Measurements from ENCODE around the gene FBXO7. TPM values are rescaled to one million over a fixed set of nuclear protein-coding genes. Genes with fewer than 3 reads are reported as not detected.

FBXO7 gene
- total RNA-seq, 1 donor from 2014 or later = 93.8 TPM

- no peaks in the 10 kb centered on the region for H3K36me3 Mint-ChIP-seq (ENCODE audit: low read depth, unreplicated experiment)
- H3K9me3 Mint-ChIP-seq (ENCODE audit: unreplicated experiment) = no peaks in the 10 kb centered on the region
- no peak overlapping the region for H3K4me3 Mint-ChIP-seq (ENCODE audit: unreplicated experiment)
- no peaks in the 10 kb centered on the region for H3K4me1 Mint-ChIP-seq (ENCODE audit: unreplicated experiment)
- no peaks in the 10 kb centered on the region for H3K27me3 Mint-ChIP-seq (ENCODE audit: unreplicated experiment)
- TF ChIP-seq CTCF (IDR thresholded peaks at IDR 0.05; ENCODE audit: unreplicated experiment) = no peak
- no peak for DNase-seq (ENCODE audit: low spot score)
- H3K27ac Mint-ChIP-seq (ENCODE audit: unreplicated experiment) = no peak overlapping the region
These were observed 8.1 kb upstream of the FBXO7 start for GRCh38 chr22:32466496-32466895.

DNA sequence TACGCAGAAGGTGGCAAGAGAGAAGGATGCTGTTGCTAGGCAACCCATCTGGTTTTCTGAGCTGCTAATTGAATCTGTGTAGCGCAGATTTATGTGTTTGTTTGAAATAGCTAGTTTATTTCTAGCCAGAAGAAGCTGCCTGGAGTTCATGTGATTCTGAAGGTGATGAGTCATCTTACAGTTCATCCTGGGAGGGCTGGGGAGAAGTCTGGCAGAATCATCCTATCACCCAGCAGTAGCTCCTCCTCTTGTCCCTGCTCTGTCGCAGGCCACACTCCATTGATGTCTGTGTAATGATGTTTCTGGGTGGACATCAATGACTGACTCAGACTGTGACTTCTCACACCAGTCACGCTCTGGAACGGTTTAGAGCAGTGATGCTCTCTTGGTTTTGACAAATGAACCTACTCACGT, 4.8 kb upstream of the FBXO7 start:
- TF ChIP-seq CTCF (IDR thresholded peaks at IDR 0.05; ENCODE audit: unreplicated experiment) = no peak
- peaks cover 4% of the 10 kb centered on the region for H3K4me1 Mint-ChIP-seq (ENCODE audit: unreplicated experiment)
- no peaks in the 10 kb centered on the region for H3K9me3 Mint-ChIP-seq (ENCODE audit: unreplicated experiment)
- H3K36me3 Mint-ChIP-seq (ENCODE audit: low read depth, unreplicated experiment) = no peaks in the 10 kb centered on the region
- no peak overlapping the region for H3K4me3 Mint-ChIP-seq (ENCODE audit: unreplicated experiment)
- no peak for DNase-seq (ENCODE audit: low spot score)
- H3K27me3 Mint-ChIP-seq (ENCODE audit: unreplicated experiment) = peaks cover 2% of the 10 kb centered on the region
- no peak overlapping the region for H3K27ac Mint-ChIP-seq (ENCODE audit: unreplicated experiment)

GRCh38 chr22:32473388-32473952, 1.1 kb upstream of the FBXO7 start:
- Mint-ChIP-seq H3K4me1 (ENCODE audit: unreplicated experiment) (peaks cover 6% of the 10 kb centered on the region), H3K9me3 (ENCODE audit: unreplicated experiment) (no peaks in the 10 kb centered on the region), H3K27me3 (ENCODE audit: unreplicated experiment) (peaks cover 6% of the 10 kb centered on the region), H3K36me3 (ENCODE audit: low read depth, unreplicated experiment) (no peaks in the 10 kb centered on the region), H3K4me3 (ENCODE audit: unreplicated experiment) (peak overlapping the region; percentile 43), H3K27ac (ENCODE audit: unreplicated experiment) (no peak overlapping the region)
- DNase-seq (ENCODE audit: low spot score) = peak; percentile 41
- peak; percentile 81 for TF ChIP-seq CTCF (IDR thresholded peaks at IDR 0.05; ENCODE audit: unreplicated experiment)

DNA sequence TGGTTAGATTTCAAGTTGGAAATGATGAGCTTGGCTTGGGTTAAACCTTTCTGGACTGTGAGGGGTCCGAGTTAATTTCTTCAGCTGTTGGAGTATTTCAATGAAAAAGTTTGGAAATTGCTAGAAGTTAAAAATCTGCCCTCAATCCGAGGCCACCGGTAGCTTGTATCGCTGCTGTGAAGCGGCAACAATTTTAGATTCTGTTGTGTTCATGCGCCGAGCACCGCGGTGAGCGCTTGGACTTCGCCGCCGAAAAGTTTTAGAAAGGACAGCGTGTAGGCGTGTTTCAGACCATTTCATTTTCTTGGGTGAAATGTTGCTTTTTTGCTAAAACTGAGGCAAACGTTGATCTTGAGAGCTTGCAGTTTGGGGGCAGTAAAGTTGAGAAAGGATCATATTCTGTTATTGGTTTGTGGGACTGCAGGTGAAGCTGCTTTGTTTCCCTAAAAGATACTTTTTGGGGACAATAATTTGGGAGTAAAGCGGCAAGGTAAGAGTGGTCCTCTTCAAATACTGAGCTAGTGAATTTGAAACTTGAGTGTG, 928 bp downstream of the FBXO7 start:
- Mint-ChIP-seq H3K9me3 (ENCODE audit: unreplicated experiment) (no peaks in the 10 kb centered on the region), H3K27ac (ENCODE audit: unreplicated experiment) (peak overlapping the region; percentile 71), H3K4me1 (ENCODE audit: unreplicated experiment) (peaks cover 6% of the 10 kb centered on the region), H3K4me3 (ENCODE audit: unreplicated experiment) (peak overlapping the region; percentile 93), H3K36me3 (ENCODE audit: low read depth, unreplicated experiment) (no peaks in the 10 kb centered on the region), H3K27me3 (ENCODE audit: unreplicated experiment) (peaks cover 9% of the 10 kb centered on the region)
- DNase-seq (ENCODE audit: low spot score) = peak; percentile 20
- TF ChIP-seq CTCF (IDR thresholded peaks at IDR 0.05; ENCODE audit: unreplicated experiment) = no peak
